Neural cell (in vitro differentiated cells): ENCODE data around the gene ACAA2. TPM values are rescaled to one million over a fixed set of nuclear protein-coding genes. Genes with fewer than 3 reads are reported as not detected.

ENCODE experiments used
- H2AFZ ChIP-seq: fragments of 200-600, 300-800 bp; sonication (generic), shearing (Covaris generic); 2 replicates; pipeline ENCODE4 v1.6.0; 2014; ENCODE audit warnings: low read depth, mild to moderate bottlenecking, antibody characterized with exemption, low read length, moderate library complexity
- H3F3A ChIP-seq: fragments of 200-600 bp; shearing (Covaris generic); 2 replicates; pipeline ENCODE4 v1.6.1; 2016; ENCODE audit warnings: mild to moderate bottlenecking, moderate library complexity, mixed read lengths, antibody characterized with exemption, low read length; ENCODE audit not compliant: insufficient read depth, poor library complexity, severe bottlenecking
- H3K27ac ChIP-seq: fragments of 200-600, 300-800 bp; sonication (generic), shearing (Covaris generic); 2 replicates; pipeline ENCODE4 v1.5.1; 2014; ENCODE audit warnings: mild to moderate bottlenecking, low read length, moderate library complexity
- H3K27me3 ChIP-seq: fragments of 300-800, 200-600 bp; sonication (generic), shearing (Covaris generic); 2 replicates; pipeline ENCODE4 v1.6.0; 2014; ENCODE audit warnings: mild to moderate bottlenecking, low read depth, low read length, moderate library complexity; ENCODE audit not compliant: insufficient read depth
- H3K36me3 ChIP-seq: fragments of 300-800, 200-600 bp; sonication (generic), shearing (Covaris generic); 2 replicates; pipeline ENCODE4 v1.5.1; 2014; ENCODE audit warnings: mild to moderate bottlenecking, antibody characterized with exemption, low read length, moderate library complexity; ENCODE audit not compliant: insufficient read depth
- H3K4me2 ChIP-seq: fragments of 300-800, 200-600 bp; sonication (generic), shearing (Covaris generic); 2 replicates; pipeline ENCODE4 v1.6.0; 2014; ENCODE audit warnings: mild to moderate bottlenecking, low read length
- H3K4me3 ChIP-seq: fragments of 300-800, 200-600 bp; sonication (generic), shearing (Covaris generic); 2 replicates; pipeline ENCODE4 v1.5.1; 2014; ENCODE audit warnings: mild to moderate bottlenecking, low read length, moderate library complexity
- H3K79me2 ChIP-seq: fragments of 200-600 bp; shearing (Covaris generic); replicated peaks from 2 replicates; pipeline ENCODE4 v1.6.0; 2014; ENCODE audit warnings: mild to moderate bottlenecking, low read length, moderate library complexity; ENCODE audit not compliant: insufficient read depth
- H3K9ac ChIP-seq: fragments of 300-800, 200-600 bp; sonication (generic), shearing (Covaris generic); 2 replicates; pipeline ENCODE4 v1.6.1; 2016; ENCODE audit warnings: mild to moderate bottlenecking, low read length, mixed read lengths
- H3K9me2 ChIP-seq: fragments of 200-600 bp; shearing (Covaris generic); 2 replicates; pipeline ENCODE4 v1.6.1; 2016; ENCODE audit warnings: mild to moderate bottlenecking, low read length, mixed read lengths; ENCODE audit not compliant: insufficient read depth
- H3K9me3 ChIP-seq: fragments of 200-600, 300-800 bp; sonication (generic), shearing (Covaris generic); 2 replicates; pipeline ENCODE4 v1.6.1; 2016; ENCODE audit warnings: mild to moderate bottlenecking, mixed run types, low read length, moderate library complexity, mixed read lengths
- H4K20me1 ChIP-seq: fragments of 200-600 bp; shearing (Covaris generic); 2 replicates; pipeline ENCODE4 v1.6.1; 2016; ENCODE audit warnings: mild to moderate bottlenecking, mixed run types; ENCODE audit not compliant: insufficient read depth
- EP300 ChIP-seq: fragments of 450-650 bp; conservative IDR thresholded peaks from 2 replicates; pipeline ENCODE4 v1.6.1; 2014; ENCODE audit warnings: antibody characterized with exemption, mild to moderate bottlenecking, moderate library complexity; ENCODE audit not compliant: poor library complexity, severe bottlenecking
- EZH2 ChIP-seq: fragments of 200-600, 300-800 bp; shearing (Covaris generic), sonication (generic); IDR thresholded peaks from 2 replicates; pipeline ENCODE4 v1.6.1; 2014; ENCODE audit warnings: antibody characterized with exemption, low read length, borderline replicate concordance, mild to moderate bottlenecking; ENCODE audit not compliant: insufficient read depth, poor library complexity, severe bottlenecking
- MXI1 ChIP-seq: fragments of 450-650 bp; conservative IDR thresholded peaks from 2 replicates; pipeline ENCODE4 v1.6.1; 2014; ENCODE audit warnings: antibody characterized with exemption, mild to moderate bottlenecking; ENCODE audit not compliant: poor library complexity, severe bottlenecking
- POLR2AphosphoS5 ChIP-seq: IDR thresholded peaks from 2 replicates; pipeline ENCODE4 v1.6.1; 2012
- TAF1 ChIP-seq: IDR thresholded peaks from 2 replicates; pipeline ENCODE4 v1.6.1; 2012; ENCODE audit warnings: low read depth
- polyA plus RNA-seq: library from polyadenylated mRNA; depleted of rRNA; stranded (reverse); fragments of >200 nt; gene quantifications from 2 replicates; pipeline ENCODE4 v1.2.3, GENCODE V29; 2014
- TF ChIP-seq, protein P1 (sequence below): fragments of 450-650 bp; IDR thresholded peaks from 2 replicates; pipeline ENCODE4 v1.5.1; 2014; ENCODE audit warnings: antibody characterized with exemption, mild to moderate bottlenecking, moderate library complexity; ENCODE audit not compliant: poor library complexity, severe bottlenecking
- TF ChIP-seq, protein P2 (sequence below): IDR thresholded peaks from 2 replicates; pipeline ENCODE4 v1.6.1; 2012; ENCODE audit warnings: borderline replicate concordance

The ACAA2 gene
- polyA plus RNA-seq, 1 donor from 2014 or later: 6.3 TPM

DNA sequence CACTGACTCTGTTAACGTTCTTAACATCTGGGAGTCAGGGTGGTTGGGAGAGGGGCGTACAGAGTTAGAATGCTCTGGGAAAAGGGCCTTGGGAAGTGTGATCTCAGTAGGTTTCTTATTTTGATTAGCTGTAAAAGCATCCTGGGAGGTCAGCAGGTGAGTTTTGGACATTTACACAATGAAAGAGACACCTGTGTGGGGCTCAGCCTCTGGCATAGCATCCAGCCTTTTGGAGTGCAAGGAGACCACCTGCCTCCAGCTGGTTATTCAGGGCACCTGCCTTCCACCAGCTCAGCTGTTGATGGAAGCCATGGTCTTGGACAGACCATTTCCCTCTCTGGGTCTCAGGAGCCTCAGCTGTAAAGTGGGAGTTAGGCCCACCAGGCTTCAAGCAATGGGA, 49.7 kb downstream of the ACAA2 start:
- TF ChIP-seq POLR2AphosphoS5: no peak
- TF ChIP-seq, protein P1, sequence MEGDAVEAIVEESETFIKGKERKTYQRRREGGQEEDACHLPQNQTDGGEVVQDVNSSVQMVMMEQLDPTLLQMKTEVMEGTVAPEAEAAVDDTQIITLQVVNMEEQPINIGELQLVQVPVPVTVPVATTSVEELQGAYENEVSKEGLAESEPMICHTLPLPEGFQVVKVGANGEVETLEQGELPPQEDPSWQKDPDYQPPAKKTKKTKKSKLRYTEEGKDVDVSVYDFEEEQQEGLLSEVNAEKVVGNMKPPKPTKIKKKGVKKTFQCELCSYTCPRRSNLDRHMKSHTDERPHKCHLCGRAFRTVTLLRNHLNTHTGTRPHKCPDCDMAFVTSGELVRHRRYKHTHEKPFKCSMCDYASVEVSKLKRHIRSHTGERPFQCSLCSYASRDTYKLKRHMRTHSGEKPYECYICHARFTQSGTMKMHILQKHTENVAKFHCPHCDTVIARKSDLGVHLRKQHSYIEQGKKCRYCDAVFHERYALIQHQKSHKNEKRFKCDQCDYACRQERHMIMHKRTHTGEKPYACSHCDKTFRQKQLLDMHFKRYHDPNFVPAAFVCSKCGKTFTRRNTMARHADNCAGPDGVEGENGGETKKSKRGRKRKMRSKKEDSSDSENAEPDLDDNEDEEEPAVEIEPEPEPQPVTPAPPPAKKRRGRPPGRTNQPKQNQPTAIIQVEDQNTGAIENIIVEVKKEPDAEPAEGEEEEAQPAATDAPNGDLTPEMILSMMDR: no peak
- no peak for TF ChIP-seq MXI1
- TF ChIP-seq EZH2: no peak
- Histone ChIP-seq H3K4me2 (no peak overlapping the region), H3K79me2 (no peaks in the 10 kb centered on the region), H3K36me3 (no peaks in the 10 kb centered on the region), H4K20me1 (no peaks in the 10 kb centered on the region), H3K27ac (no peak overlapping the region), H3K27me3 (no peaks in the 10 kb centered on the region), H3K9ac (no peak overlapping the region), H3K9me2 (no peaks in the 10 kb centered on the region), H3K9me3 (no peaks in the 10 kb centered on the region), H3F3A (no peaks in the 10 kb centered on the region), H2AFZ (no peak overlapping the region), H3K4me3 (no peak overlapping the region)

DNA sequence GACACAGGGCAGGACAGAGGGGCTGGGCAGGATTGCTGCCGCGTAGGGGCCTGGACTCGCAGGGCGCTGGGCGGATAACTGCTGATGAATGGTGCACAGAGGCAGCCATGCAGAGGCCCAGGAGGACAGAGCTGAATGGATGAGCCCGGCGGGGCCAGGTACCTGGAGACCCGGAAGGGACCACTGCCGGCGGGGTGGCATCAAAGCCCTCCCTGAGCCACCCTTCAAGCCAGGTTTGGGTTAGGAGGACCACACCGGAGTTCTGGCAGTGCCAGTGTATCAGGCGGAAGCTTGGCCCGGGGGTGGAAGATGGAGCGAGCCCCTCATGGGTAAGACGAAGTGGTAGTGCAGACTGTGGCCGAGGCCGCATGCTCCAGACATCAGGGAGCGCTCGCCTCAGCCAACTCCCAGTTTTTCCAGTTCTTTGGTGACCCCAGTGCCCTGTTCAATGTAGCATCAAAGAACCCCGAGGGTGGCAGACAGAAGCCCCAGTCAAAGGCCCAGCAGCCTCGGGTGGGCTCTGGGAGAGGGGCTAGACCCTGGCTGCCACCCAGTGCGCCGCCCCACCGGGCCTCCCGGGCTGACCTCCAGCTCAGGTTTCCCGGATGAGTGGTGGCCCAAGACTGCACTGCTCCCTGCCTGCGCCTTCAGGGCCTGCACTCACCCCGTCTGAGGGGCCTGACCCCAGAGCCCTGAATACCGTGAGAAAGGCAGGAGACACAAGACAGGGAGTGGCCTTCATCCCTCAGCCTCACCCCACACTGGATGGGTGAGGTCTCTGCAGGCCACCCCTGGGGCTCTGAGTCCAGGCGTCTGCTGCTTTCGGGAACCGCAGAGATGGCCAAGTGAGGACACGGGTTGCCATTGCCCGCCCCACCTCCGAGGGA, 50.9 kb downstream of the ACAA2 start:
- Histone ChIP-seq H3K4me3 (no peak overlapping the region), H3K9me2 (no peaks in the 10 kb centered on the region), H3K36me3 (no peaks in the 10 kb centered on the region), H3K4me2 (no peak overlapping the region), H3K79me2 (no peaks in the 10 kb centered on the region), H2AFZ (no peak overlapping the region), H3K9me3 (no peaks in the 10 kb centered on the region), H3K27me3 (no peaks in the 10 kb centered on the region), H3K27ac (no peak overlapping the region), H4K20me1 (no peaks in the 10 kb centered on the region), H3K9ac (no peak overlapping the region), H3F3A (no peaks in the 10 kb centered on the region)
- TF ChIP-seq, protein P2, sequence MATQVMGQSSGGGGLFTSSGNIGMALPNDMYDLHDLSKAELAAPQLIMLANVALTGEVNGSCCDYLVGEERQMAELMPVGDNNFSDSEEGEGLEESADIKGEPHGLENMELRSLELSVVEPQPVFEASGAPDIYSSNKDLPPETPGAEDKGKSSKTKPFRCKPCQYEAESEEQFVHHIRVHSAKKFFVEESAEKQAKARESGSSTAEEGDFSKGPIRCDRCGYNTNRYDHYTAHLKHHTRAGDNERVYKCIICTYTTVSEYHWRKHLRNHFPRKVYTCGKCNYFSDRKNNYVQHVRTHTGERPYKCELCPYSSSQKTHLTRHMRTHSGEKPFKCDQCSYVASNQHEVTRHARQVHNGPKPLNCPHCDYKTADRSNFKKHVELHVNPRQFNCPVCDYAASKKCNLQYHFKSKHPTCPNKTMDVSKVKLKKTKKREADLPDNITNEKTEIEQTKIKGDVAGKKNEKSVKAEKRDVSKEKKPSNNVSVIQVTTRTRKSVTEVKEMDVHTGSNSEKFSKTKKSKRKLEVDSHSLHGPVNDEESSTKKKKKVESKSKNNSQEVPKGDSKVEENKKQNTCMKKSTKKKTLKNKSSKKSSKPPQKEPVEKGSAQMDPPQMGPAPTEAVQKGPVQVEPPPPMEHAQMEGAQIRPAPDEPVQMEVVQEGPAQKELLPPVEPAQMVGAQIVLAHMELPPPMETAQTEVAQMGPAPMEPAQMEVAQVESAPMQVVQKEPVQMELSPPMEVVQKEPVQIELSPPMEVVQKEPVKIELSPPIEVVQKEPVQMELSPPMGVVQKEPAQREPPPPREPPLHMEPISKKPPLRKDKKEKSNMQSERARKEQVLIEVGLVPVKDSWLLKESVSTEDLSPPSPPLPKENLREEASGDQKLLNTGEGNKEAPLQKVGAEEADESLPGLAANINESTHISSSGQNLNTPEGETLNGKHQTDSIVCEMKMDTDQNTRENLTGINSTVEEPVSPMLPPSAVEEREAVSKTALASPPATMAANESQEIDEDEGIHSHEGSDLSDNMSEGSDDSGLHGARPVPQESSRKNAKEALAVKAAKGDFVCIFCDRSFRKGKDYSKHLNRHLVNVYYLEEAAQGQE: no peak
- TF ChIP-seq POLR2AphosphoS5 (no peak), TAF1 (no peak)

DNA sequence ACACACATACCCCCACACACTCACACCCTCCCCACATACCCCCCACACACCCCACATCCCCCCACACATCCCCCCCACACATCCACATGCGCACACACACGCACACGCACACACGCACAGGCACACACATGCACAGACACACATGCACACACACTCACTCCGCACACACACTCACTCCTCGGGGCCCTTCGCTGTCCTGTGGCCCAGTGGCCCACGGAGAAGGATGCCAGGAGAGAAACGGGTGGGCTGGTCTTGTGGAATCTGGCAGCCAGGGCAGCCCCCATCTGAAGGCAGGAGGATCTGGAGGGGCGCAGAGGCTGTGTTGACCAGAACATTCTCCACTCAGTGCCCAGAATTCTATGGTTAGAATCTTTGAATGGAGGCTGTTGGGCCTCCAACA, 51.6 kb downstream of the ACAA2 start:
- Histone ChIP-seq H3K27ac (no peak overlapping the region), H3K9ac (no peak overlapping the region), H3K36me3 (no peaks in the 10 kb centered on the region), H3K79me2 (no peaks in the 10 kb centered on the region), H3K4me2 (no peak overlapping the region), H3K27me3 (no peaks in the 10 kb centered on the region), H2AFZ (no peak overlapping the region), H3K9me2 (no peaks in the 10 kb centered on the region), H3F3A (no peaks in the 10 kb centered on the region), H4K20me1 (no peaks in the 10 kb centered on the region), H3K9me3 (no peaks in the 10 kb centered on the region), H3K4me3 (no peak overlapping the region)
- TF ChIP-seq POLR2AphosphoS5: no peak
- TF ChIP-seq EP300: no peak
- TF ChIP-seq TAF1: no peak
- TF ChIP-seq MXI1: no peak
